Peyer's patch (tissue), 4 donors: ENCODE results near the gene NFAT5. TPM values are rescaled to one million over a fixed set of nuclear protein-coding genes. Genes with fewer than 3 reads are reported as not detected.

Experiments used
- DNase-seq, 3 donors: peaks; one replicate each; pipeline ENCODE4 v3.0.0-alpha.2; 2017 to 2019
- H3K27ac ChIP-seq, 4 donors: fragments of 200-600 bp; sonication (generic); one replicate each; pipeline ENCODE4 v1.5.1; 2016 to 2019
- H3K27me3 ChIP-seq, 2 donors: fragments of 200-600 bp; sonication (generic); one replicate each; pipeline ENCODE4 v1.5.1; 2019
- H3K36me3 ChIP-seq, 3 donors: fragments of 200-600 bp; sonication (generic); one replicate each; pipeline ENCODE4 v1.5.1; 2016 to 2019
- H3K4me1 ChIP-seq, 4 donors: fragments of 200-600 bp; sonication (generic); one replicate each; pipeline ENCODE4 v1.5.1; 2016 to 2019
- H3K4me3 ChIP-seq, 4 donors: fragments of 200-600 bp; sonication (generic); 1 replicate in 3 of 4; 2 replicates in 1 of 4; pipeline ENCODE4 v1.5.1; 2016 to 2019; ENCODE audit warnings: mild to moderate bottlenecking in 1 of 4
- H3K9me3 ChIP-seq, 4 donors: fragments of 200-600 bp; sonication (generic); one replicate each; pipeline ENCODE4 v1.5.1; 2016 to 2019; ENCODE audit warnings: mild to moderate bottlenecking in 1 of 4
- POLR2A ChIP-seq, 2 donors: fragments of 450-650 bp; IDR thresholded peaks; one replicate each; pipeline ENCODE4 v1.5.1; 2017; ENCODE audit warnings: antibody characterized with exemption in 2 of 2, mild to moderate bottlenecking in 2 of 2, moderate library complexity in 2 of 2
- total RNA-seq, 4 donors: library from RNA; depleted of rRNA; stranded (reverse); fragments of >200 nt; gene quantifications; one replicate each; pipeline ENCODE4 v1.1.0, GENCODE V29; 2016
- TF ChIP-seq, protein P1 (sequence below), 6 experiments: fragments of 450-650 bp in 4 of 6; fragments of 200-600 bp in 2 of 6; sonication (generic) in 1 of 6; IDR thresholded peaks; one replicate each; pipeline ENCODE4 v1.5.1; 2017 to 2019; ENCODE audit warnings: antibody characterized with exemption in 6 of 6, mild to moderate bottlenecking in 3 of 6, moderate library complexity in 1 of 6

Gene NFAT5
- total RNA-seq, 4 donors from 2014 or later, result 40.5 to 93.3 (median 66.8) TPM

GRCh38 chr16:69534720-69535119 lies 31.0 kb upstream of the NFAT5 start:
- Histone ChIP-seq H3K4me3 (no peak overlapping the region), H3K9me3 (no peaks in the 10 kb centered on the region), H3K27me3 (no peaks in the 10 kb centered on the region), H3K4me1 (no peaks in the 10 kb centered on the region), H3K27ac (no peak overlapping the region), H3K36me3 (no peaks in the 10 kb centered on the region)
- no peak for DNase-seq
- TF ChIP-seq, protein P1, sequence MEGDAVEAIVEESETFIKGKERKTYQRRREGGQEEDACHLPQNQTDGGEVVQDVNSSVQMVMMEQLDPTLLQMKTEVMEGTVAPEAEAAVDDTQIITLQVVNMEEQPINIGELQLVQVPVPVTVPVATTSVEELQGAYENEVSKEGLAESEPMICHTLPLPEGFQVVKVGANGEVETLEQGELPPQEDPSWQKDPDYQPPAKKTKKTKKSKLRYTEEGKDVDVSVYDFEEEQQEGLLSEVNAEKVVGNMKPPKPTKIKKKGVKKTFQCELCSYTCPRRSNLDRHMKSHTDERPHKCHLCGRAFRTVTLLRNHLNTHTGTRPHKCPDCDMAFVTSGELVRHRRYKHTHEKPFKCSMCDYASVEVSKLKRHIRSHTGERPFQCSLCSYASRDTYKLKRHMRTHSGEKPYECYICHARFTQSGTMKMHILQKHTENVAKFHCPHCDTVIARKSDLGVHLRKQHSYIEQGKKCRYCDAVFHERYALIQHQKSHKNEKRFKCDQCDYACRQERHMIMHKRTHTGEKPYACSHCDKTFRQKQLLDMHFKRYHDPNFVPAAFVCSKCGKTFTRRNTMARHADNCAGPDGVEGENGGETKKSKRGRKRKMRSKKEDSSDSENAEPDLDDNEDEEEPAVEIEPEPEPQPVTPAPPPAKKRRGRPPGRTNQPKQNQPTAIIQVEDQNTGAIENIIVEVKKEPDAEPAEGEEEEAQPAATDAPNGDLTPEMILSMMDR (IDR thresholded peaks at IDR 0.05), result no peak
- TF ChIP-seq POLR2A (IDR thresholded peaks at IDR 0.05), result no peak

DNA sequence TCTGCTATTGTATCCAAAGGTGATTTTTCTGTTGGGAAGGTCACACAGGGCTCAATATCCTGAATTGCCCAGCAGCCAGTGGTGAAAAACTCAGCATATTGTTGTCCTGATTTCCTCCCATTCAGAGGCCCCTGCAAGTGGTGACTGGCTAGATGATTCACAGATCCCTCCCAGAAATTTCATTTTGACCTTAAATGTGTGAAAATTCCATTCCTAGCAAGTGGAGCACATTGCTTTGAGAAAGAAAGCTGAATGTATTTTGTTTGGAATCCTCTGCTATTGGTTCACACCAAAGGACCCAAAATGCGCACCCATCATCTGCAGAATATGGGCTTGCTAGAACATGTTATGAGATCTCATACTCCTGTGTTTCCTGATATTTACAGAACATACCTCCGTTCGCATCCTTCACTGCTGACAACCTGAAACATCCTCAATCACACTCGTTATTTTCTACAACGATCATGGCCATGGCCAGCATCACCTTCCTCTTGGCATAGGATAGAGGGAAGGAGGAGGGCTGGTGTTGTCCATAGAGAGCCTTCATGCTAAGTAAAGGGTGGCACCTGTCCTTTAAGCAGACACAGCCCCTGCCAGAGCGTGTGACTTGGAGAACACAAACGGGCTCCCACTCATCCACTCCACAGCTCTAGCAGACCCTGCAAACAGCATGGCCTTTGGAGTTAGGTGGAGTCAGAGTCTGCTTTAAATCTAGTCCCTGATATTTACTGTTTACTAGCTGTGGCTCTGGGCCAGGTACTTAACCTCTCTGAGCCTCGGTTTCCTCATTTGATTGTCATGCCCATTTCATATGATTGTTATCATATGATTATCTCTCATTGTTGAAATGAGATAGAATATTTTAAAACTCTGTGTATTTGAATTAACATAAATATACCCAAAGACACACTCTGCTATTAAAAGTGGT lies 30.4 kb upstream of the NFAT5 start:
- H3K9me3 ChIP-seq, result no peaks in the 10 kb centered on the region

GRCh38 chr16:69537706-69538080 lies 28.1 kb upstream of the NFAT5 start:
- H3K4me3 ChIP-seq, result no peak overlapping the region
- no peaks in the 10 kb centered on the region for H3K9me3 ChIP-seq
- H3K27ac ChIP-seq, result no peak overlapping the region
- no peaks in the 10 kb centered on the region for H3K4me1 ChIP-seq
- no peaks in the 10 kb centered on the region for H3K27me3 ChIP-seq
- TF ChIP-seq, protein P1 (IDR thresholded peaks at IDR 0.05), result no peak
- no peak for TF ChIP-seq POLR2A (IDR thresholded peaks at IDR 0.05)
- no peaks in the 10 kb centered on the region for H3K36me3 ChIP-seq
- no peak for DNase-seq

More for the DNA sequence above, 30.4 kb upstream of the NFAT5 start:
- TF ChIP-seq, protein P1 (IDR thresholded peaks at IDR 0.05), result no peak
- no peak for TF ChIP-seq POLR2A (IDR thresholded peaks at IDR 0.05)
- Histone ChIP-seq H3K27me3 (no peaks in the 10 kb centered on the region), H3K36me3 (no peaks in the 10 kb centered on the region), H3K4me1 (no peaks in the 10 kb centered on the region), H3K27ac (no peak overlapping the region), H3K4me3 (no peak overlapping the region)
- DNase-seq, result no peak

GRCh38 chr16:69538808-69539207 lies 27.0 kb upstream of the NFAT5 start:
- H3K4me1 ChIP-seq, result no peaks in the 10 kb centered on the region
- H3K36me3 ChIP-seq, result no peaks in the 10 kb centered on the region
- no peaks in the 10 kb centered on the region for H3K9me3 ChIP-seq
- H3K27ac ChIP-seq, result no peak overlapping the region
- DNase-seq, result no peak
- H3K4me3 ChIP-seq, result no peak overlapping the region
- no peaks in the 10 kb centered on the region for H3K27me3 ChIP-seq
- TF ChIP-seq POLR2A (IDR thresholded peaks at IDR 0.05), result no peak
- TF ChIP-seq, protein P1 (IDR thresholded peaks at IDR 0.05), result no peak

GRCh38 chr16:69542974-69543373 lies 22.8 kb upstream of the NFAT5 start:
- DNase-seq, result no peak
- Histone ChIP-seq H3K4me3 (no peak overlapping the region), H3K27me3 (no peaks in the 10 kb centered on the region), H3K36me3 (no peaks in the 10 kb centered on the region), H3K9me3 (no peaks in the 10 kb centered on the region), H3K4me1 (no peaks in the 10 kb centered on the region), H3K27ac (no peak overlapping the region)
- TF ChIP-seq POLR2A (IDR thresholded peaks at IDR 0.05), result no peak
- TF ChIP-seq, protein P1 (IDR thresholded peaks at IDR 0.05), result no peak
